Measurements from ENCODE around the gene SLC7A6.

- TF ChIP-seq POLR2AphosphoS5 (IDR thresholded peaks at IDR 0.05): no peak
- TF ChIP-seq CTCF (IDR thresholded peaks at IDR 0.05): no peak
Measured at GRCh38 chr16:68284847-68285246, 20.5 kb downstream of the SLC7A6 start.
